ENCODE measurements around the gene DOCK1.

DOCK1 gene

DNA sequence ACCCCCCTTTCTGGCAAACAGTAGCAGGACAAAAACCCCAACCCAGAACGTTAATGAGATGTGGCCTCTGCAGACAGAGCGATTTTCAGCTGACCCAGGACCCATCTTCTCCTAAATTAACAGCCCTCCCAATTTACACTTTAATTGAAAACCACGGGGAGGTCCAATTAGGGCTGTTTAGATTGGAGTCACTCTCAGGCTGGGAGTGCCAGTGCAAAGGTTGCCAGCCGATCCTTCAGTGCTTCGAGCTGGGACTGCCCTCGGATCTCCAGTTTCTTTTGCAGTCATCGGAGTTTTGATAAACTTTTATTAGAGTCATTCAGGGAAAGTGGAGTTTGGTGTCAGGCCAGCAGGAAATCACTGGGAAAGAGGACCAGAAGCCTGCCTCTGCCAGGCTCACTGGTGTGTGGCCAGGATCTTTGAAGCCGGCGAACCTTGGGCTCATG lies 108.0 kb downstream of the DOCK1 start:
- DNase-seq: peak; percentile 3

DNA sequence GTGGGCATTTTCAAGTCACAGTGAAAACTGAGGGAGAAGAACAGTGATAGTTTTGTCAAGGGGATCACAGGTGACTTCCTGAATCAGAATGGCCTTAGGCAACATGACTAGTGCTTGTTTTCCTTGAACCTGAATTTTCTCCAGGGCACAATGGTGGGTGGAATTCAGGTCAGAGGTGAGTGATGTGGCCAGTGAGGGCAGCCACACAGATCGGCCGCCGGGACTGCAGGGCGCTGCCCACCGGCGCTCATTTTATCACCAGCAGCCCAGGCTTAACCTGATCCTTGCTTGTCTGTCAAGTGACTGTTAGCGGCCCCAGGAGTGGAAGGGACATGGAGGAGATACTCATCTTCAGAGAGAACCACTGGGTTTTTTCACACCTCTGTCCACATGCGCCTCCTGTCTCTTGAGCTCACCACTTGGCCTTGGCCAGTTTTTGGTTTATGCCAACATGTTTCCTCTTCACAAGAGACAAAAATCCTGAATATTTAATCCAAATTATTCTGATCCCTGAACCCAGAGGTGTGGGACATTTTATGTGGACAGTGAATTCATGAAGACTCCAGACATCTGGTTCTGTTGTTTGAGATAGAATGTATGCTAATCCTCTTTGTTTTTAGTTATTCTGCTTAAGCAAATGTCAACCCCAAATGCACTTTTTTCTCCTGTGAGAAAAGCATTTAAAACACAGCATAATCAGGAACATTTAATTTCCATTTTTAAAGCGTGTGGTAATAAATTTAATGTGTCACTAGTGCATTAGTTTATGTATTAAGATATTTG lies 108.7 kb downstream of the DOCK1 start:
- DNase-seq: no peak

DNA sequence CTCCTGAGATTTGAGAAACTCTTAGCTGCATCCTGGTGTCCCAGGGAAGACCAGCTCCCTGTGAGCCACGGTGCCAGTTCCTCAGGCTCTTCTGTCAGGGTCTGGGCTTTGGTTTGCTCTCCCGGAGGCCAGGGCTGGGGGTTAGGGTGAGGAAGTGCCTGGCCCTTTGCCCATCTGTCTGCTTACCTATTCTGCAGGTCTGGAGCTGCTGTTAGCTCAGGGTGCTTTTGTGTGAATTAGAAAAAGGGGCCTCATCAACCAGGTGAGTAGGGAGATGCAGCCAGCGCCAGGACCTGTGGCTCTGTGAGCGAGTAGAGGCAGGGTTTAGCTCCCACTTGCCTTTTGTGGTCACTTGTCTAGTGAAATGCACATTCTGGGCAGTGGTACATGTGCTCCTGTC lies 109.4 kb downstream of the DOCK1 start:
- DNase-seq: no peak

DNA sequence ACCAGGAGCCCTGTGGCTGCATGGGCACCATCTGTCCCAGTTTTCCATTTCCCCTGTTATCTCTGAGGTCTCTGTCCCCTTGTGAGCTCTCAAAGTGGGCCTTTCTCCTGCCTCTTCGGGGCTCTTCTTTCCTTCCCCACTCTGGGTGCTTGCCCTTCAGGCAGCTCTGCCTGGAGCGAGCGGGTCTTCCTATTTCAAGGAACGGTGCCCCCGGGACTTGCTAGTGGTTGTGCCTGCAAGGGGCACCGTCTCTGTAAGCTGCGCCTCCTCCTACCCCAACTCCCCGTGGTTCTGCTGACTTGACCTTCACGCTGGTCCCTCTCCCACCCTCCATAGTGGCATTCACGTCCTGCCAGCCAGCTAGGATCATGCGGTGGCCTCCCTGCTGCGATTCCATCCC lies 110.1 kb downstream of the DOCK1 start:
- DNase-seq: no peak

DNA sequence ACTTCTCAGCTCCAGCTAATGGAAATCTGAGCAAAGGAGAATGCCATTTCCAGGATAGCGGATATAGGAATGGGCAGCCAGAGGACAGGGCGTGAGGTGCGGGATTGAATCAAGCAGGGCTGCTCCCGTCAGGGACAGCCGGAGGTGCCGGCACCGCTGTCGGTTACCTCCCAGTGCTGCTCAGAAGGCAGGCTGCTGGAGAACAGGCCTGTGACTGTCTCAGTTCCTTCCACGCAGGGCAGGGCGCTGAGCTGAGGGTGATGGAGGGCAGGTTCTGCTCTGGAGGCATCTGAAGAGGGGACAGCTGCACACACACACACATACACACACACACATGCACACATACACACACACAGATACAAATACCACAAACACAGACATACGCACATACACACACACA lies 111.1 kb downstream of the DOCK1 start:
- DNase-seq: no peak

DNA sequence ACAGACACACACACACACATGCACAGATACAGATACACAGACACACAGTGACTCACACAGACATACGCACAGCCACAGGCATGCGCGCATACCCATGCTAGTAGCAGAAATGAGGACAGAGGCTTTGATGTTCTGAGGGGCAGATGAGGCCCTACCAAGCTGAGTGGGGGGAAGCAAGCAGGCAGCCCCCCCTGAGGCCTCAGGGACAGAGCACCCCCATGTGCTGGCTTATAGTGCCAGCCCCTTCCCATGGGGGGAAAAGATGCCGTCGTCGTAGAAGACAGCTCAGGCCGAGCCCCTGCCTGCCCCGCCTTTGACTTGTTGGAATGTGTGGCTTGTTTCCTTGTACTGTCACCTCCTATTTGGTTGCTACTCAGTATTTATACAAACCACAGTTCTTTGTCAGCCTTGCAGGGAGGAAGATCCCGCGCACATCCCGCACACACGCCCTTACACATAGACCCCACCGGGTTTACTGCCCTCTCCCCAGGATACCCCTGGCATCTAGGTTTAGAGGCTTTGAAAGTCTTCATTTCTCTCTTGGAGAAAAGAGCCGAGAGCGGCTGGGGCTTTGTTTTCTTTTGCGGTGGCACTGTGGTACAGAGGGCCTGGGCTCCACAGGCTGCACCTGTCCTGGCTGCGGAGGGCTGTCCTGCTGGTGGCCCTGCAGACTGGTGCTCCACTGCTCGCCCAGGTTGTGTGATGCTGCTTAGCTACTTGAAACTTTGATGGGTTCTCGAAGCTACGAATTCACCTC lies 112.5 kb downstream of the DOCK1 start:
- DNase-seq: no peak

DNA sequence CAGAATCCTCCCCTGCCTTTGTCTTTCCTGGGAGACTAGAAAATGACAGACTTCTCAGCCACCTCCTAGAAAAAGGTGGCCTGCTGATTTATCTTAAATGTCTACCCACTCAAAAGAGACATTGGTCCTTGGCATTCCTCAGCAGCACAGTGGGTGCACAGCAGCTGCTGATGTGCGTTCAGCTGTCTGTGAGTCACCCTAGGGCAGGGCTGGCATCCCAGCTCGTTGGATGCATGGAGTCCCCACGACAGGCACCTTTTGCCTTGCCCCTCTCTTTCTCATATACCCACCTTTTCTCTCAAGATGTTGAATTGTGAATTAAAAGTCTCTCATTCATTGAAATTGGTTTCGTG lies 113.0 kb downstream of the DOCK1 start:
- no peak for DNase-seq

DNA sequence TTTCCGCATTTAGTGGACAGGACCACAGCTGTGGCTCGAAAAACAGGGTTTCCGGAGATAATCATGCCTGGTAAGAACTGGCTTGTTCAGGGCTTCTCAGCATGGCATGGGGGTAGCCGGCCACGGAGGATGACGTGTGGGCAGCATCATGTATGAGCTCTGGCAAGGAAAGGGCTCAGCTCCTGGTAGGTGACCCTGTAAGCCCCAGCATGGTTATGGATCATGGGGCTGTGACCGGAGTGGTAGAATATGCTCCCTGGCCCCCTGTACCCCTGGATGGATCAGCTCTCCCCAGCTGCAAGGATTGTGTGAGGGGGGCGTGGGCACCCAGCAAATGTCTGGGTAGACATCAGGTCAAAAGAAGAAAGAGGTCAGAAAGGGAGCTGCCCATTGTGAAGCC lies 113.5 kb downstream of the DOCK1 start:
- no peak for DNase-seq

DNA sequence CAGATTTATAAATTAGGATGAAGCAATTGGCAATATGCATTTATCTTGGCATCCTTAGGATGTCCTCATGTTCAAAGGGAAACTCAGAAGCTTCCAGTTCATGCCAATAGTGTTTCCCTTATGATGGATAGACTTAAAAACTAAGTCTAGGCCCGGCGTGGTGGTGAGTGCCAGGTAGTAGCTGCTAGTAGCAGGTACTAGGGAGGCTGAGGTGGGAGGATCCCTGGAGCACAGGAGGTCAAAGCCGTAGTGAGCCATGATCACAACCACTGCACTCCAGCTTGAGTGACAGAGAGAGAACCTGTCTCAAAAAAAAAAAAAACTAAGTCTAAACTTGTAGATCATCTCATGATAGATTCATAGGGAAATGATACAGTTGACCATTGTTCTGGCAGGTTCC lies 115.0 kb downstream of the DOCK1 start:
- no peak for DNase-seq

DNA sequence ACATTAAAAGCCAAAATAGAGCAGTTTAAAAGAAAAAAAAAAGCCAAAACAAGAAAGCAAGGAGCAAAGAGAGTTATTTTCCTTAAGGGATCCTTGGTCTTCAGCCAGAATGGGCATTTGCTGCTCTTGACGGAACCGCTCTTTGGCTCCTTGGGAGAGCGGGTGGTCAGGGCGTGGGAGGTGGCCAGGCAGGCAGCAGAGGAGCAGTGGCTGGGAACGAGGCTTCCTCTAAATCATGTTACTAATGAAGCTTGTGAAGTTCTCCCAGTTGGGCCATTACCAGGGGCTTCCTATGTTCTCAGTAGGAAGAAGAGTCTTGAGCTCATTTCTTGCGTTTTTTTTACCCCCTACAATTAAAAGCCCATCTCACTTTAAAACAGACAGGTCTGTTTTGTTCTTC lies 116.6 kb downstream of the DOCK1 start:
- DNase-seq: no peak

DNA sequence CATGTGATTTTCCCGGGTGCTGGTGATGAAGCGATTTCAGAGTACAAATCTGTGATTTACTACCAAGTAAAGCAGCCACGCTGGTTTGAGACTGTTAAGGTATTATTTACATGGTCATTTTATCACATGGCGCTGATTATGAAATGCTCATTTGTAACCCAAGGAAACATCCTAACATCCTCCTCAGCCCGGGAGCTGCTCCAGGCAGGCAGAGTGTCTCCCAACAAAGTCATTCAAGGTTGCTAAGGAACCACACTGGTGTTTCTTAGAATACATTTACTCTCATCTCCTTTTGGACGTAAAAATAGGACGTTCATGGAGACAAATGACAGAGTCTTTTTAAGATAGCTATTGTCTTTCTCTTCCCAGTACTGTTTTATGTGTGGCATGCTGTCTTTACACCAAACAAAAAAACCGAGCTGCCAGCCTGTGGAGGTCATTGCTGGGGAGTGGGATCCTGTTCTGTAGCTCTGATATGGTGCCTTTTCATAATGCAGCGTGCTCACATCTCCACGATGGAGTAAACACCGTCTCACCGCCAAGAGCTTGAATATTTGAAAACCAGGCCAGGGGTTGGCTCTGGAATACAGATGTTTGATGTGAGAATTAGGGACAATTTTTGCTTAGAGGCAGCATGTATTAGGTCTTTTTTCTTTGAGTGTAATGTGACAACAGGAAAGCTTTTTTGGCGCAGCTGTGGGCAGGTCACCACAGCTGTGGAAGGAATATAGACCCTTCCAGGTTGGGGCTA lies 119.6 kb downstream of the DOCK1 start:
- DNase-seq: no peak

DNA sequence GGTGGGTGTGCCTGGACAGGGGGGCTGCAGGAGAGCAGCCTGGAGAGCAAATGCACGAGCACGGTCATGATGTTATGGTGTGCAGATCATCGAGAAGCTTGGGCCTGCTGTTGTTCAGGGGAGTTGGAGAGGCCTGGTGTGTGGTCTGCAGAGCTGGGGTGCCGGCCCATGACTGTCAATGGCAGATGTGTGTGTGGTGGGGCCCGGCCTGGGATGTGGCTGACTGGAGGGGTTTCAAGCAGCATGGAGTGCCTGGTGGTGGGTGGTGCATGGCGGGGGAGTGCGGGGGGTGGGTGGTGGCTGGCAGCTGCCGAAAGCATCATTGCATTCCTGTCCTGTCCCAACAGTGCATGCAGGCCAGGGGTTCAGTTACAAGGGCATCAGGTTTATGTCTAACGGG lies 122.6 kb downstream of the DOCK1 start:
- DNase-seq: no peak

DNA sequence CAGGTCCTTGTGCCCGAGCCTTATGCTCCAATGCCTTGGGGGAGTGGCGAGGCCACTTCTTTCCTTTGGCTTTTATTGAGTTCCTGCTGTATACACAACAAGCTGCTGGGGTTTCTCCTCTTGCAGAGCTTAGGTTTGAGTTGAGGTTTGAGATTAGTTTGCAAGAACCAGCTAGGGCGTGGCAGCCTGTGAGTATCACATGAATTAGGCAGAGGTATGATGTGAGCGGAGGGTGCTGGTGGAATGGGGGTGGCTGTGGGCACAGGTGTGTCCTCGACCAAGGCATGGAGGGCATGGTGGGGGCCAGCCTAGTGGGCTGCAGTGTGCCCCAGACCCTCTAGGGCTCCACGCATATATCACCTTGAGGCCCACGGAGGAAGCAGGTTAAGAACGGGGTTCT lies 123.3 kb downstream of the DOCK1 start:
- DNase-seq: no peak

DNA sequence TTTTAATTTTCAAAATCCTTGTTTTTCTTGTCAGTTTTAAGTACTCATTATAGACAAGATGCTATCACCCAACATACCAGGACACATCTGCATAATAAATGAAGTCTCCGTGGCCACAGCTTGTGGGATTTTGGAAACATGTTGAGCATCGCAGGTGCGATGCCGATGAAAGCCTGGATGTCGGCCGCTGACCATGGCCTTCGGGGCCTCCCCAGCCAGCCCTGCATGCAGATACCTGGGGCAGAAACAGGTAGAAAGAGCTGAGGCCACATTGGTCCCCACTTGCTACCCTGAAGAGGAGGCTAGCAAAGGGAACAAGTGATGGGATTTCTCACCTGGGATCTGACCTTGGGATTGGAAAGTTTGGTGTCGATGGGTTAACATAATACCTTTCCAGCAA lies 123.8 kb downstream of the DOCK1 start:
- DNase-seq: no peak

DNA sequence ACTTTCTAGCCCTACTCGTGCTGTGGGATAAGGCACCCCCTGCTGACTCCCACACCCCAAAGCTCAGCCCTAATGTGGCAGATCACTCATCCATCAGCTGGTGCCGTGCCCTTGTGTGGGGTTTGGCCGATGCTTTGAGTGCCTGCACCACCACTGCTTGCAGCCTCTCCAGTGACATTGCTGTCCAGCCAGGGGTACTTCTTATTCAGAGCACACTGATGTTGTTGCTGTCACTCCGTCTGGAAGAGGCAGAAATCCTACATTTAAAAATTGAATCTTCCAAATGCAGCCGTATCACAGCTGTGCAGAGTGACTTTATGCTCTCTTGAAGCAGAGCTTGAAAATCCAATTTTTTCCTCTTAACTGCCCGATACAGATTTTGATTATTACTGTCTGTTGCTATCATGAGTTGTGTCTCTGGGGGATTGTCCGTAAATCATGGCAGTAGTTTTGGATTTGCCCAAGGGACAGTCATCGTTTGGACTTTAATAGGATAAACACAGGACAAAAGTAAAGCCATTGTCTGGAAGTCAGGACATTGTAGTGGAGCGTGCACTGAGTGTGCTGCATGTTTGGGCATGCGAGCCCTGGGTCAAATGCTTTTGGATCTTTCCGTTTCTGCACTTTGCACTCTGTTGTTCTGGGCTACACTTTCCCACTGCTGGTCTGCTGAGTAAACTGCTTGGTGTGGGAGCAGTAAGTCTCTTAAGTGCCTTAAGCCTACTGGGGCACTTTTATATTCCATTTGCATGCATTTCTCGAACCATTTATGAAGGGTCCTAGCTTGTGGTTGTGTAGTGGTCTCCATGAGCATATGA lies 128.2 kb downstream of the DOCK1 start:
- DNase-seq: no peak

DNA sequence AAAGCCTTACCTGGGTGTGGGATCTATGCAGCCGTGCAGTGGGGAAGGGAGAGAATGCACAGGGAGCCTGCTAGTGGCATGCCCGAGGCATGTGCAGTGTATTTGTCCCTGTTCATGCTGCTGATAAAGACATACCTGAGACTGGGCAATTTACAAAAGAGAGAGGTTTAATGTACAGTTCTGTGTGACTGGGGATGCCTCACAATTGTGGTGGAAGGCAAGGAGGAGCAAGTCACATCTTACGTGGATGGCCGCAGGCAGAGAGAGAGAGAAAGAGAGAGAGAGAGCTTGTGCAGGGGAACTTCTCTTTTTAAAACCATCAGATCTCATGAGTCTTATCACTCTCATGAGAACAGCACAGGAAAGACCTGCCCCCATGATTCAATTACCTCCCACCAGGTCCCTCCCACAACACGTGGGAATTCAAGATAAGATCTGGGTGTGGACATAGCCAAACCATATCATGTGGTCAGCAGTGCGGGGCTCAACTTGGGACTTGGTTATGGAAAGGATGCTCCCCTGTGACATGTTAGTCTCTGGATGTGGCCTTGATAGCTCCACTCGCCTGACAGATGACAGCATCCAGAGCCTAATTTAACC lies 128.9 kb downstream of the DOCK1 start:
- DNase-seq: no peak

DNA sequence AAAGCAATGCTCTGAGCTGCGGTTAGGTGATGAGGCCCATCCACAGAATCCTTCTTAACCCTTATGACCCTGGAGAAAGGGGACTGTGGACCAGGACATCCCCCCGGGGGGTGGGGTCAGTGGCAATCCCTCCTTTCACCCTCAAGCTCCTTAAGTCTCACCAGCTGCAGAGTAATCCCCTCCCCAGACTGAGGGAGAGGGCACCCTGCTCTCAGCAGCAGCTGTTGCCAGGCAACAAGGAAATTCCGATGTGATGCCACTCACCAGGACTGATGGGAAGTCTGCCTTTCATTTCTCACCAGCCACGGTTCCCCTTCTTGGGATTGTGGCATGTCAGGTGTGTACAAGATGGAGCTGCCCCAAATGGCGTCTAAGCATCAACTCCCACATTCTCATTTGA lies 129.6 kb downstream of the DOCK1 start:
- DNase-seq: no peak

DNA sequence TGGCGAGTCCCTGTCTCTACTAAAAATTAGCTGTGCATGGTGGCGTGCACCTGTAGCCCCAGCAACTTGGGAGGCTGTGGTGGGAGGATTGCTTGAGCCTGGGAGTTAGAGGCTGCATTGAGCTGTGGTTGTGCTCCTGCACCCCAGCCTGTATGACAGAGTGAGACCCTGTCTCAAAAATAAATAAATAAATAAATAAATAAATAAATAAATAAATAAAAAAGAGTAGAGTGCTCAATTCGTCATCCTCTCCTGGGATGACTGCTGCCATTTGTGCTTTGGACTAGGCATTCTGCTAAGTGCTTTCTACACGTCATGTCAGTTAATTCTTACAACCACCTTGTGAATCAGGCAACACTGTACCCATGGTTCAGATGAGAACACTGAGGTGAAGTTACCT lies 130.6 kb downstream of the DOCK1 start:
- no peak for DNase-seq

DNA sequence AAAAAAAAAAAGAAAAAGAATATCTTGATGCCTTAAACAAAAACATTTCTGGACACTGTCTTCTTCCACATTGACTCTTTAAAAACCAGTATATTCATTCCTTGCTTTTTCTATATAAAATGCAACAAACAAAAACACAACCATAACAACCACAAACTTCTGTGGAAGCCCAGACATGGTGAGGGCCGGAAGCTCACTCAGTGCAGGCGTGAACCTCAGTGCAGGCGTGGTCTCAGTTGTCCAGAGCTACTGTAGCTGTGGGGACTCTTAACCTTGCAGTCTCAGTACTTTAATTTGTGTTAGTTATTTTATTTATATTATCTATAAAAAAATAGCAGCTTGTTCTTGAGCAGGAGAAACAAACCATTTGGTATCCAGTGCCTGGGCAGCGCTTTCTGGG lies 131.8 kb downstream of the DOCK1 start:
- no peak for DNase-seq

DNA sequence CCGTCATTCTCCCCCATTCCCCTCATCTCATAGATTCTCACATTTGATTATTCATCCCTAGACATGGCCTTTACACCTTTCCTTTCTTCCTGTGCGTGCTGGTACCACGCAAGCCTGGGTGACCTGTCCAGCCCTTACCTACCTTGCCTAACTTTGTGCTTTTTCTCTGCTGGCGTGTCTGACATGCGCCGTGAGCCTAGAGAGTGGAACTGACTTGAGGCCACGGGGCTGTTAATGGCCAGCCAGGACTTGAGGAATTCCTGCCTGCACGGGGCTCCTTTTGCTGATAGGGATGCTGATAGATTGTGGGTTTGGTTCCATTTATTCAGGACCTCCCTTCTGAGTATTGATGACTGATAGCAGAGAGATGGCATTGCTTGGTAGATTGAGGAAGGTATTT lies 134.2 kb downstream of the DOCK1 start:
- DNase-seq: no peak

DNA sequence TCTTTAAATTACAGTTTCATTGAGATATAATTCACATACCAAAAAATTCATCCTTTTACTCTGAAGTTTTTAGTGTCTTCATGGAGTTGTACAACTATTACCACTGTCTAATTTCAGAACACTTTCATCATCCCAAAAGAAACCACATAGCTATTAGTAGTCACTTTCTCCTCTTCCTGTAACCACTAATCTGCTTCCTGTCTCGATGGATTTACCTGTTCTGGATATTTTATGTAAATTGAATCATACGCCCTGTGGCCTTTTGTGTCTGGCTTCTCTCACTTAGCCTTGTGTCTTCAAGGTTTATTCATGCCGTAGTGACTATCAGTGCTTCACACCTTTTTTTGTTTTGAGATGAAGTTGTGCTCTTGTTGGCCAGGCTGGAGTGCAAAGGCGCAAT lies 135.5 kb downstream of the DOCK1 start:
- no peak for DNase-seq

DNA sequence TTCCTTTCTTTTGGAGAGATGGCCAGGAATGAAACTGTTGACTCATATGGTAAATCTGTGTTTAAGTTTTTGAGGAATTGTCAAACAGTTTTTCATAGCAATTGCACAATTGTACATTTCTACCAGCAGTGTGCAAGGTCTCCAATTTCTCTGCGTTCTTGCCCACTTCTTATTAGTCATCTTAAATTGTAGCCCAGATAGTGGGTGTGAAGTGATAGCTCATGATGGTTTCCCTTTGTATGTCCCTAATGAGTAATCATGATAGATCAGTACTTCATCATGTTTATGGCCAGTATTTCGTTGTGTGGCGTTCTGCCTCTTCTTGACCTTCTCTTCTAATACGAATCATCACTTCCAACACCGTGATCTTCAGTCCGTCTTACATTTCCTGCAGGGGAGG lies 136.3 kb downstream of the DOCK1 start:
- DNase-seq: no peak

DNA sequence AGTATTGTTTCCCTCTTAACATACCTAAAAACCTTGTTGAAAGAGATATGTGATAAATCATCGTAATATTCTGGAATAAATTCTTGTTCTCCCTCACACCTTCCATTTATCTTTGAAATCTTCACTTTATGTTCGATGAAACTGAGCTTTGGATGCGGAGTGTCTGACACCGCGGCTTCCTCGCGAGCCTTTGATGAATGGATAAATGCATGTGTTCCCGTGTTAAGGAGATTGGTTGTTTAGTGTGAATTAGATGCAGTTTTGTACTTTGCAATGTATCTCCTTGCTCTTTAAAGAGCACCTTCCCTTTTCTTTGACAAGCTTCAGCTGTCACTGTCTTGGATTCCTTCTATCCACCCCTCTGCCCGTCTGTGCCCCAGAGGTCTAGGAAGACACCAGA lies 138.1 kb downstream of the DOCK1 start:
- no peak for DNase-seq

All from NCI-H146 (cell line).